Measurements from ENCODE around the gene RRAGC.

Gene RRAGC

DNA sequence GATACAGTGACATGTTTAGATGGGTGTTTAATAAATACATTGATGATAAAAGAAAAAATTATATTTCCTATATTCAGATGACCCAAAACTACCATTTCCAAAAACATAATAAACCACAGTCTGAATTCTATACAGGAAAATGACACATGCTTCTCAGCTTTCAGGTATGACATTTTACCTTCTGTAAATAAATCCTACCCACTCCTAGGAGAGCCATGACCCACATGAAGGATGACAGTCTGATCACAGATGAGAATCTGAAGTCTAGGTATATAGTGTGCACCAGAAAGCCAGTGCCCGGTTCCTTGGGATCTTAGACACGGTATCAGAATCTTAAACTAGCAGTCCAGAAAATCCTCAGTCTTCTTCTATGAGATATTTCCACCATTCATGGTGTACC, 25.5 kb upstream of the RRAGC start:
- no peaks in the 10 kb centered on the region for H3K27me3 ChIP-seq (ENCODE audit: control insufficient read depth, insufficient read depth, low read length)
- H3K4me1 ChIP-seq (ENCODE audit: control insufficient read depth, insufficient read depth, low read length): no peaks in the 10 kb centered on the region
- no peaks in the 10 kb centered on the region for H3K36me3 ChIP-seq (ENCODE audit: control insufficient read depth, insufficient read depth, low read length)
- no CpG with 5 or more reads among the region's 2 CpGs for WGBS (ENCODE audit: insufficient coverage, insufficient read length)
- no peaks in the 10 kb centered on the region for H3K9me3 ChIP-seq (ENCODE audit: control insufficient read depth, insufficient read depth, low read length)
- H3K4me3 ChIP-seq (ENCODE audit: low read length): no peak overlapping the region
- no peak for DNase-seq (ENCODE audit: low read depth, low spot score)
- H3K27ac ChIP-seq (ENCODE audit: low read length): no peak overlapping the region

DNA sequence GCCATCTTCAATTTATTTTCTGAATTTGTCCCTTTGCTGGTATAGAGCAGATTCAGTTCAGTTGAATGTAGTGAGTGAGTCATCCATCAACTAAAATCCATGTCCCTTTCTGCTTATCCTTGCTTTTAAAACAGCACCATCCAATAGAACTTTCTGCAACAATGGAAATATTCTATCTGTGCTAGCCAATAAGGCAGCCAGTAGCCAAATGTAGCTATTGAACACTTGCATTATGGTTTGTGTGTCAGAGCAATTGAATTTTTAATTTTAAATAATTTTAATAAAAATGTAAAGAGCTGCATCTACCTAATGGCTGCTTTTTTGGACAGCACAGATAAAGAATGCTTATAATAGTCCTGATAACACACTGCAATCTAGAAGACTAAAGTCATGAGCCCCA, 21.9 kb upstream of the RRAGC start, which contains the start of gene GJA9:
TSS of gene GJA9 (minus strand) at position 101 of the 400 bp plus-strand sequence. CDS start 5,489 bp downstream, outside the sequence.
- Histone ChIP-seq H3K9me3 (ENCODE audit: control insufficient read depth, insufficient read depth, low read length) (no peaks in the 10 kb centered on the region), H3K27me3 (ENCODE audit: control insufficient read depth, insufficient read depth, low read length) (no peaks in the 10 kb centered on the region), H3K4me3 (ENCODE audit: low read length) (no peak within 1 kb of the TSS), H3K36me3 (ENCODE audit: control insufficient read depth, insufficient read depth, low read length) (no peaks in the 10 kb centered on the region), H3K4me1 (ENCODE audit: control insufficient read depth, insufficient read depth, low read length) (no peaks in the 10 kb centered on the region), H3K27ac (ENCODE audit: low read length) (no peak within 1 kb of the TSS)
- no peak for DNase-seq (ENCODE audit: low read depth, low spot score)

DNA sequence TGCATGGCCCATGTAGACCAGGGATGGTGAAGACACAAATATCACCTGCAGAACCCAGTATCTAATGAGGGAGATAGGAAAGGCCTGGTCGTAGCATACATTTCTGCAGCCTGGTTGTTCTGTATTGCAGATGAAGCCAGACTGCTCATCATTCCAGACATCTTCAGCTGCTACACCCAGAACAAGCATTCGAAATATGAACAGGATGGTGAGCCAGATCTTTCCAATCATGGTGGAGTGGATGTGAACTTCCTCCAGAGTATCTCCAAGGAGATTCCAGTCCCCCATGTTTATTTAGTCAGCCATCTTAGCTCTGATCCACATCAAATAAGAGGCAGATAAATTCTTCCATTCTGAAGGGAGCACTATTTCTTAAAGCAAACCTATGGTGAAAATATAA, 16.2 kb upstream of the RRAGC start:
- H3K27me3 ChIP-seq (ENCODE audit: control insufficient read depth, insufficient read depth, low read length): no peaks in the 10 kb centered on the region
- H3K4me1 ChIP-seq (ENCODE audit: control insufficient read depth, insufficient read depth, low read length): no peaks in the 10 kb centered on the region
- no peaks in the 10 kb centered on the region for H3K9me3 ChIP-seq (ENCODE audit: control insufficient read depth, insufficient read depth, low read length)
- H3K36me3 ChIP-seq (ENCODE audit: control insufficient read depth, insufficient read depth, low read length): no peaks in the 10 kb centered on the region
- no CpG with 5 or more reads among the region's 2 CpGs for WGBS (ENCODE audit: insufficient coverage, insufficient read length)
- no peak overlapping the region for H3K27ac ChIP-seq (ENCODE audit: low read length)
- H3K4me3 ChIP-seq (ENCODE audit: low read length): no peak overlapping the region
- no peak for DNase-seq (ENCODE audit: low read depth, low spot score)

DNA sequence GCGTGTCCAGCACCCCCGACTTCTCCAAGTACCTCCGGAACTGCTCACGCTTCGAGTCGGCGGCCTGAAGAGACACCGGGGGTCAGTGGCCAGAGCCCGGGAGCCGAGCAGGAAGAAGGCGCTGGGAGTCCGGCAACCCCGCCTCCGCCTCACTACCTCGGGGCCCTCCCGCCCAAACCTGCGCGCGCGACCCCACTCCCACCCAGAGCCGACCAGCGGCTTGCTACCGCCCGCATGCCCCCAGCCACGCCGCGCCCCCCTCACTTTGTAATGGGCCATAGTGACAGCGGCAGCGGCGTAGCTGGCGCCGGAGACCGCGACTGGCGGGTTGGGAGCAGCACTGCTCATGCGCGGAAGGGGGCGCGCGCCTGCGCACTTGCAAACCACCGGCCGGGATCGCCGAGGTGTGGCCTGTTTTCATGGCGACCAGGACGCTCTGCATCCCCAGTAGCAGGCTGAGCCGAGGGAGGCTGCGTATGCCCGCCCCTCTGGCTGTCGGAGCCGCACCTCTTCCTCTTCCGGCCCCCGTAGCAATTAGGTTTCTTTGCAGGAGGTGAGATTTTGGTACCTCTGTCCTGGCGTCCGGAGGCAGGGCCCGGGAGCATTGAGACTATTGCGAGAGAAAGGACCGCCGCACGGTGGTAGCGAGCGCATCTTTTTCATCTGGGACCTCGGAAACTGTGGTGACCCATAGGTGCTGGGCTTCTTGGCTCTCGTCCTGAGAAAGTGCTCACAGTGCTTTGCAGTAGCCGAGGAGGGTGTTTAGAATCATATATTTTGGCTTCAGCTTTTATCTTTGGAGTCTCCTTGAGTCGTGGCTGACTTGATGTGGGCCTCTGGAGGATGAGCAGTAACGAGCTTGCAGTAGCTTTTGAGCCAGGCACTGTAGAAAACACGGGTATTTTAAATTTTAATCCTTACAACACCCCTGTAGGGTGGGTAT, 13.7 kb upstream of the RRAGC start, which contains the start of gene MYCBP:
TSS of gene MYCBP (minus strand) at position 322 of the 943 bp plus-strand sequence. CDS start at position 279, 43 bp downstream.
- H3K4me3 ChIP-seq (ENCODE audit: low read length): peak within 1 kb of the TSS; percentile 71
- H3K27ac ChIP-seq (ENCODE audit: low read length): no peak within 1 kb of the TSS
- no peaks in the 10 kb centered on the region for H3K36me3 ChIP-seq (ENCODE audit: control insufficient read depth, insufficient read depth, low read length)
- WGBS (ENCODE audit: insufficient coverage, insufficient read length): no CpG with 5 or more reads among the region's 69 CpGs
- H3K27me3 ChIP-seq (ENCODE audit: control insufficient read depth, insufficient read depth, low read length): no peaks in the 10 kb centered on the region
- DNase-seq (ENCODE audit: low read depth, low spot score): peak; percentile 92
- H3K9me3 ChIP-seq (ENCODE audit: control insufficient read depth, insufficient read depth, low read length): no peaks in the 10 kb centered on the region
- H3K4me1 ChIP-seq (ENCODE audit: control insufficient read depth, insufficient read depth, low read length): no peaks in the 10 kb centered on the region

DNA sequence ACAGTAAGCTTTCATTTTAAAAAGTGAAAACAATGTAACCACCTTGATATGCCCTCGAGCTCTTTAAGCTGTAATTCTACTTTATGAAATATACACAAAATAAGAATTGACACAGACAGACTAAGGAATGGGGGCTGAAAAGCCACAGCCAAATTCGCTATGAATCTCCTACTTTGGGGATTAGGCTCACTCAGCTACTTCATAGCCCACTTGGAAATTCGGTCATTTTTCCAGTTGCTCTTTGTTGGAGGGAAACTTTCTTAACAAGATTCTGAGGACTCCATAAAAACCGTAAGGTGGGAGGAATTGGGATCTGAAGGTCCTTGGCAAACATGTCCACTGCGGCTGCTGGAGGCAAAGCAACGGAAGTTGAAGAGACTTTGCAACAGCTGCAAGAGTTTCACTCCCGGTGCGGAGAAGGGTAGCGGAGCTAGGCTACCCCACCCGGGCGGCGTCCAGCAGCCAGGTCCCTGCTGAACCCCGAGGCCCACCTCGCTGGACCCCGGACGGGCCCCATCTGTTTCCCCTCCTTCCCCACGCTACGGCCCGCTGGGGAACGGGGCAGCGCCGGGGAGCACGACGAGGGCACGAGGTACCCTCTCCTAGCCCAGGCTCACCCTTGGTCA, 12.9 kb upstream of the RRAGC start:
- Histone ChIP-seq H3K9me3 (ENCODE audit: control insufficient read depth, insufficient read depth, low read length) (no peaks in the 10 kb centered on the region), H3K27me3 (ENCODE audit: control insufficient read depth, insufficient read depth, low read length) (no peaks in the 10 kb centered on the region), H3K4me1 (ENCODE audit: control insufficient read depth, insufficient read depth, low read length) (no peaks in the 10 kb centered on the region), H3K36me3 (ENCODE audit: control insufficient read depth, insufficient read depth, low read length) (no peaks in the 10 kb centered on the region), H3K27ac (ENCODE audit: low read length) (no peak overlapping the region), H3K4me3 (ENCODE audit: low read length) (peak overlapping the region; percentile 71)
- WGBS (ENCODE audit: insufficient coverage, insufficient read length): no CpG with 5 or more reads among the region's 25 CpGs
- DNase-seq (ENCODE audit: low read depth, low spot score): no peak

DNA sequence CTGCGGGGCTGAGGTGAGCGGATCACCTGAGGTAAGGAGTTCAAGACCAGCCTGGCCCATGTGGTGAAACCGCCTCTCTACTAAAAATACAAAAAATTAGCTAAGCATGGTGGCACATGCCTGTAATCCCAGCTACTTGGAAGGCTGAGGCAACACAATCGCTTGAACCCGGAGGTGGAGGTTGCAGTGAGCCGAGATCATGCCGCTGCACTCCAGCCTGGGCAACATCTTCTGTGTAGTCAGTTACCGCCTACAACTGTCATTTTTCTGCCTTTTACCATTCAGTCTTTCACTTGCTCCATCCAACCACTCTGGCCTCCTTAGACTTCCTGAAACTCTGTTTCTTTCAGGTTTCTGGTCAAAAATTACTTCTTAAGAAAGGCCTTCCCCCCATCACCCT, 11.4 kb upstream of the RRAGC start:
- Histone ChIP-seq H3K4me1 (ENCODE audit: control insufficient read depth, insufficient read depth, low read length) (no peaks in the 10 kb centered on the region), H3K4me3 (ENCODE audit: low read length) (no peak overlapping the region), H3K36me3 (ENCODE audit: control insufficient read depth, insufficient read depth, low read length) (no peaks in the 10 kb centered on the region), H3K27ac (ENCODE audit: low read length) (no peak overlapping the region), H3K9me3 (ENCODE audit: control insufficient read depth, insufficient read depth, low read length) (no peaks in the 10 kb centered on the region), H3K27me3 (ENCODE audit: control insufficient read depth, insufficient read depth, low read length) (no peaks in the 10 kb centered on the region)
- WGBS (ENCODE audit: insufficient coverage, insufficient read length): no CpG with 5 or more reads among the region's 8 CpGs
- DNase-seq (ENCODE audit: low read depth, low spot score): no peak

DNA sequence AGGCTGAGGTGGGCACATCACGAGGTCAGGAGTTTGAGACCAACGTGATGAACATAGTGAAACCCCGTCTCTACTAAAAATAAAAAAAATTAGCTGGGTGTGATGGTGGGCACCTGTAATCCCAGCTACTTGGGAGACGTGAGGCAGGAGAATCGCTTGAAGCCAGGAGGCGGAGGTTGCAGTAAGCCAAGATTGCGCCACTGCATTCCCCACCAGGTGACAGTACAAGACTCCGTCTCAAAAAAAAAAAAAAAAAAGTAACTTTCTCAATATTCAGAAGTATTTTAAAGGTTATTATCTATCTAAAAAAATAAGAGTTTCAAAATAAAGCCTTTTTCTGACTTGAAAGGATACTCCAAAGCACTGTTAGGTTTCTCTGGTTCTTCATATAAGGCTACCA, 7.6 kb upstream of the RRAGC start:
- H3K4me3 ChIP-seq (ENCODE audit: low read length): no peak overlapping the region
- no peaks in the 10 kb centered on the region for H3K9me3 ChIP-seq (ENCODE audit: control insufficient read depth, insufficient read depth, low read length)
- WGBS (ENCODE audit: insufficient coverage, insufficient read length): no CpG with 5 or more reads among the region's 8 CpGs
- H3K36me3 ChIP-seq (ENCODE audit: control insufficient read depth, insufficient read depth, low read length): peaks cover 3% of the 10 kb centered on the region; the same call in 1 of the 2 replicates
- no peak for DNase-seq (ENCODE audit: low read depth, low spot score)
- no peaks in the 10 kb centered on the region for H3K27me3 ChIP-seq (ENCODE audit: control insufficient read depth, insufficient read depth, low read length)
- no peaks in the 10 kb centered on the region for H3K4me1 ChIP-seq (ENCODE audit: control insufficient read depth, insufficient read depth, low read length)
- no peak overlapping the region for H3K27ac ChIP-seq (ENCODE audit: low read length)

DNA sequence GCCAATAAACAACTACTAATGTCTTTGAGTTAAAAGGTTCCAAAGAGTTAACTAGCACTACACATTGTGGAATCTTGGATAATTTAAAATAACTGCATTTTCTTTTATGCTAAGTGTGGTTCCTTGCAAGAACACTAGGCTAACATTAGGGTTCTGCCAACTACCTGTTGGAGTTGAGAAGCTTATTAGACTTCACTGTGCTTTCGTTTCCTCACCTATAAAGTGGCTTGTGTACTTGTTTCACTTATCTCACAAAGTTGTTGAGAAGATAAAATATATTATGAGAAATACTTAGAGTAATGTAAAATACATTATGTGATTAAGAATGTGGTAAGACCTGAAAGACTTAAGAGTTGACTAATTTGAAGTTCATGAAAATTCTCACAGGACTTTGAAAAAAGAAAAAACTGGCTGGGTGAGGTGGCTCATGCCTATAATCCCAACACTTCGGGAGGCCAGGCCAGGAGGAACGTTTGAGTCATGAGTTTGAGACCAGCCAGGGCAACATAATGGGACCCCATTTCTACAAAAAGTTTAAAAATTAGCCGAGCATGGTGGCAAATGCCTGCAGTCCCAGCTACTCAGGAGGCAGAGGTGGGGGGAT, 5.6 kb upstream of the RRAGC start:
- Histone ChIP-seq H3K27ac (ENCODE audit: low read length) (no peak overlapping the region), H3K36me3 (ENCODE audit: control insufficient read depth, insufficient read depth, low read length) (peaks cover 3% of the 10 kb centered on the region; the same call in 1 of the 2 replicates), H3K4me1 (ENCODE audit: control insufficient read depth, insufficient read depth, low read length) (no peaks in the 10 kb centered on the region), H3K27me3 (ENCODE audit: control insufficient read depth, insufficient read depth, low read length) (no peaks in the 10 kb centered on the region), H3K9me3 (ENCODE audit: control insufficient read depth, insufficient read depth, low read length) (no peaks in the 10 kb centered on the region), H3K4me3 (ENCODE audit: low read length) (no peak overlapping the region)
- WGBS (ENCODE audit: insufficient coverage, insufficient read length): no CpG with 5 or more reads among the region's 4 CpGs
- DNase-seq (ENCODE audit: low read depth, low spot score): no peak

DNA sequence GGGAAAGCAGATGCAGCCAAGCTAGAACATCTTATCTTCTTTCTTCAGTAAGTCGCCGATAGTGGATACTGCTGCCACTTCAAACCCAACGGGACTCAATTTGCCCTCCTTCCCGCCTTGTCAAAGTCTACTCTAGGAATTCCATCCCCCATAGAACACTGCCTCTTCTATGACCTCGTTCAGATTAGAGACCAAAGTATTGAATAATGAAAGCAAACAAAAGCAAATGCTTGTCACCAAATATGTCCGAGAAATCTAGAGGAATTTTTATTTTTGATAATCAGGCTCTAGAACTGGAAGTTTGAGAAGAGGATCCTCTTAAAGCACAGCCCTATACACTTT, 853 bp upstream of the RRAGC start:
- H3K4me1 ChIP-seq (ENCODE audit: control insufficient read depth, insufficient read depth, low read length): no peaks in the 10 kb centered on the region
- peaks cover 6% of the 10 kb centered on the region; the same call in 1 of the 2 replicates for H3K36me3 ChIP-seq (ENCODE audit: control insufficient read depth, insufficient read depth, low read length)
- WGBS (ENCODE audit: insufficient coverage, insufficient read length): no CpG with 5 or more reads among the region's 6 CpGs
- H3K27ac ChIP-seq (ENCODE audit: low read length): no peak overlapping the region
- DNase-seq (ENCODE audit: low read depth, low spot score): no peak
- no peaks in the 10 kb centered on the region for H3K27me3 ChIP-seq (ENCODE audit: control insufficient read depth, insufficient read depth, low read length)
- peak overlapping the region; percentile 77; the same call in 1 of the 2 replicates for H3K4me3 ChIP-seq (ENCODE audit: low read length)
- no peaks in the 10 kb centered on the region for H3K9me3 ChIP-seq (ENCODE audit: control insufficient read depth, insufficient read depth, low read length)

DNA sequence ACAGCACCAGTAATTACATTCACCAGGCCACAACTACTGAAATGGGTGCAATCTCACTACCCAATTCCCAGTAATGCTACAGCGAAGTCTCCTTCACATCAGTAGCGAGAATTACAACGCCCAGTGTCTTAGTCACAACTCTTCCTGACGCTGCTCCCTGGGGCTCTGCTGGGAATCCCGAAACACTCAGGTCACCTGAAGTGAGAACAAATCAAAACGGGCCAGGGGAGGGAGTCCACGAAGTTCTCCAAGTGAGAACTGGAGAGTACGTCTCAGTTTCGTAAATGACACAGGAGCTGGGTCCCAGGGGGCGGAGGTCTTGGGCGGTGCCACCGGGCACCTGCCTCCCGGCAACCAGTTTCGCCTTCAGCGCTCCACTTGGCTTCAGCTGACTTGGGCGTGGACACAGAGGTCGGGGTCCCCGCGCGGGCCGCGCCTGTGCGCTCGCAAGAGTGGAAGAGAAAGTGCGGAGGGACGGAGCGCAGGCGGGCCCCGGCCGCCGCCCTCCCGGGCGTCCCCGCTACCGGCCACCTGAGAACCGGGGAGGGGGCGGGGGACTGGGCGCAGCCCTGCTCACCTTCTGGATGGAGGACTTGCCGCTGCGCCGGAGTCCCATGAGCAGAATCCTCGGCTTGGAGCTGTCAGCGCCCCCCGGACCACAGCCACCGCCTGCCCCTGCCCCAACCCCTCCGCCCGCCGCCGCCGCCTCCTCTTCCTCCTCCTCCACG, 575 bp downstream of the RRAGC start:
- H3K27ac ChIP-seq (ENCODE audit: low read length): no peak overlapping the region
- no CpG with 5 or more reads among the region's 51 CpGs for WGBS (ENCODE audit: insufficient coverage, insufficient read length)
- no peak for DNase-seq (ENCODE audit: low read depth, low spot score)

More for the DNA sequence above, 575 bp downstream of the RRAGC start:
- Histone ChIP-seq H3K9me3 (ENCODE audit: control insufficient read depth, insufficient read depth, low read length) (no peaks in the 10 kb centered on the region), H3K4me1 (ENCODE audit: control insufficient read depth, insufficient read depth, low read length) (no peaks in the 10 kb centered on the region), H3K27me3 (ENCODE audit: control insufficient read depth, insufficient read depth, low read length) (no peaks in the 10 kb centered on the region), H3K36me3 (ENCODE audit: control insufficient read depth, insufficient read depth, low read length) (peaks cover 5% of the 10 kb centered on the region; the same call in 1 of the 2 replicates), H3K4me3 (ENCODE audit: low read length) (peak overlapping the region; percentile 77)
